ENCODE results near the gene S100A7A.

S100A7A gene

GRCh38 chr1:153465811-153466636 is 49.7 kb downstream of the S100A7A start:
- no peak for DNase-seq (ENCODE audit: low read depth)
- TF ChIP-seq CTCF (IDR thresholded peaks at IDR 0.05; ENCODE audit: control insufficient read depth, insufficient read depth, low read depth, low read length, missing control alignments) = peak; percentile 79

DNA sequence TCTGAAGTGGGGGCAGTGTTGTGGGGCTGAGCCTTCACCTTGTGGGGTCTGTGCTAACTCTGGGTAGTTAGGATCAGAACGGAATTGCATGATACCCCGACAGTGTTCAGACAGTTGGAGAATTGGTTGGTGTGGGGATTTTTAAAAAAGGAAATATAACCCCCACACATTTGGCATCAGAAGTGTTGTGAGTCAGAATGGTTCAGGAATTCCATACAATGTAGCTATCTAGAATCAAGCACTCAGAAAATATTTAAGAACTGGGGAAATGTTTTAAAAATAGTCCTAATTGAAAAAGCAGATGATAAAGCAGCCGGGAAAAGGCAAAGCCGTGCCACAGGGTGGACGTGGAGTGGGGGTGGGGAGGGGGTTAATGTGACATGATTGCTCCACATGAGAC is 50.6 kb downstream of the S100A7A start:
- H3K4me3 ChIP-seq (ENCODE audit: control insufficient read depth, low read depth, low read length) = no peak overlapping the region
- no peak for DNase-seq (ENCODE audit: low read depth)
- TF ChIP-seq CTCF (IDR thresholded peaks at IDR 0.05; ENCODE audit: control insufficient read depth, insufficient read depth, low read depth, low read length, missing control alignments) = no peak

More at GRCh38 chr1:153465811-153466636, 49.7 kb downstream of the S100A7A start:
- no peak overlapping the region for H3K4me3 ChIP-seq (ENCODE audit: control insufficient read depth, low read depth, low read length)

DNA sequence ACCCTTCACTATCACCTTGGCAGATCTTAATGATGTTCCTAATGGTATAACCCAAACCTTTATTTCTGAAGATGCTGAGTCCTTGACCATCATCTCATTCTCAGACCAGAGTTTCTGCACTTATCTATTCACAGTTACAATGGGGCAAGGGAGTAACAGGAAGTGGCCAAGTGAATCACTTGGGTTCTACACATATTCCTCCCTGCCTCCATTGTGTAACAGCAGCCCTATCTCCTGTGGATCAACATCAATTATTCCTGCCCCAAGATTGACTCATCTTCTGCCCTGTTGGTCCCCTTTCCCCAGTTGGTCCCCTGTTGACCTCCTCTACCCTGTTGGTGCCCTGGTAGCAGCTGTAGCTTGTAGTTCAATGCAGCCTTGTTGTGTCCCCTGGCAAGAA is 54.4 kb downstream of the S100A7A start:
- no peak overlapping the region for H3K4me3 ChIP-seq (ENCODE audit: control insufficient read depth, low read depth, low read length)
- DNase-seq (ENCODE audit: low read depth) = no peak
- no peak for TF ChIP-seq CTCF (IDR thresholded peaks at IDR 0.05; ENCODE audit: control insufficient read depth, insufficient read depth, low read depth, low read length, missing control alignments)
